GM21526 (cell line): ENCODE results near the gene HAT1.
"Not testable (repeated sequence)": the region's sequence is repeated elsewhere in the genome, so short reads cannot be mapped to it uniquely, and the experiment has no call there.

Source experiments
- ATAC-seq: cut with Tn5 transposase; IDR thresholded peaks from one replicate; pipeline ENCODE4 v1.9.1; 2021; ENCODE audit warnings: moderate library complexity; ENCODE audit not compliant: unreplicated experiment, low FRiP score

The HAT1 gene

GRCh38 chr2:171922230-171923022, at the start of gene HAT1:
Gene HAT1, plus strand, starts transcription at chr2:171922461. Its CDS starts 40 bp downstream, at chr2:171922501.
- peak; percentile 90 for ATAC-seq

GRCh38 chr2:171874517-171874916, 47.7 kb upstream of the HAT1 start:
- no peak for ATAC-seq

- no peak for ATAC-seq
Observed at GRCh38 chr2:171874963-171875362, 47.3 kb upstream of the HAT1 start.

GRCh38 chr2:171878481-171878993, 43.7 kb upstream of the HAT1 start:
- no peak for ATAC-seq

GRCh38 chr2:171879865-171880264, 42.4 kb upstream of the HAT1 start:
- no peak for ATAC-seq

GRCh38 chr2:171880774-171881173, 41.5 kb upstream of the HAT1 start:
- ATAC-seq: no peak

GRCh38 chr2:171882089-171882769, 40.0 kb upstream of the HAT1 start:
- ATAC-seq: peak; percentile 54

- ATAC-seq: no peak
Observed at GRCh38 chr2:171883275-171883893, 38.9 kb upstream of the HAT1 start.

- ATAC-seq: no peak
Observed at GRCh38 chr2:171889333-171889732, 32.9 kb upstream of the HAT1 start.

GRCh38 chr2:171889808-171890207, 32.5 kb upstream of the HAT1 start:
- no peak for ATAC-seq

GRCh38 chr2:171893196-171893823, 29.0 kb upstream of the HAT1 start:
- ATAC-seq: no peak

GRCh38 chr2:171893824-171894611, 28.2 kb upstream of the HAT1 start, which contains the start of gene SLC25A12:
Gene SLC25A12, minus strand, starts transcription at chr2:171894244. Its CDS starts 30 bp downstream, at chr2:171894214.
- ATAC-seq: peak; percentile 89

- no peak for ATAC-seq
Observed at GRCh38 chr2:171894612-171894947, 27.7 kb upstream of the HAT1 start.

- no peak for ATAC-seq
Observed at GRCh38 chr2:171895786-171896185, 26.5 kb upstream of the HAT1 start.

- ATAC-seq: not testable (repeated sequence)
Observed at GRCh38 chr2:171899623-171900282, 22.5 kb upstream of the HAT1 start.

GRCh38 chr2:171902840-171903420, 19.3 kb upstream of the HAT1 start:
- no peak for ATAC-seq

- ATAC-seq: no peak
Observed at GRCh38 chr2:171908235-171908634, 14.0 kb upstream of the HAT1 start.

GRCh38 chr2:171909266-171909665, 13.0 kb upstream of the HAT1 start:
- ATAC-seq: no peak

- ATAC-seq: no peak
Observed at GRCh38 chr2:171910494-171910893, 11.8 kb upstream of the HAT1 start.
